CD4-positive, alpha-beta T cell treated with Interleukin-6 at 100 ng/mL for 8 hours (primary cell): ENCODE measurements around the gene MED29.

Experiments
- DNase-seq: peaks from one replicate; pipeline ENCODE4 v3.0.0-alpha.2; 2020; ENCODE audit warnings: mixed read lengths, low spot score

Gene MED29

DNA sequence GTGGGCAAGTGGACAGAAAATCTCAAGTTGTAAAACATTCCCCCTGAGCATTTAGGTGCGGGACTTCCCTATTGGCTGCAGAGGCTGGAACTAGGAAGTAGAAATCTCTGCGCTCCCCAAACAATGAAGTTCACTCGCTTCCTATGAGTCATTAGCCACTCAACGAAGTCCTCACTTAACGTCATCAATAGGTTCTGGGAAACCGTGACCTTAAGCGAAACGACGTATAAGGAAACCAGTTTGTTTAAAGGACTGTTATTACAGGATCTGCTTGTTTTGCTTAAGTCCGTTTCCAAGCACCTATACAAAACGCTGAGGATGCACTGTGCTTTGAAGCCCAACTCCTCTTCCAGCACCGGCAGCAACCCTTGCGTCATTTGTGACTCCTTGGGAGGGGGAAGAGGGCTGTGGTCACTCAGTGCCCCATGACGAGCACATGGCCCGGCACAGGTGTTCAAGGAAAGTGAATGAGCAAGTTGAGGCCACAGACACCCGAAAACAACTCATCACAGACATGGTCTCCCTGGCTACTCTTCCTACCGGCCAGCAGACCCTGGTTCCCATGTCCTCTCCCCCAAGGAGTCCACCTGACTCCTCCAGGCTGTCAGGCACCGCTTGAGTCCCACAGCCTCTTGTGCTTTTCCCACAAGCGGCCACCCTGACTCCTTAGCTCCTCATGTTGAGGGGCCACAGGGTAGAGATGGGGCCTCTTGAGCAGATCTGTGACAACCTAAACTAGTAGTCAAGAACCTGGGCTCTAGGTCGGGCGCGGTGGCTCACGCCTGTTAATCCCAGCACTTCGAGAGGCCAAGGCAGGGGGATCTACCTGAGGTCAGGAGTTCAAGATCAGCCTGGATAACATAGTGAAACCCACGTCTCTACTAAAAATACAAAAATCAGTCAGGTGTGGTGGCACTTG is 39.8 kb downstream of the MED29 start:
- peak; percentile 53 for DNase-seq

DNA sequence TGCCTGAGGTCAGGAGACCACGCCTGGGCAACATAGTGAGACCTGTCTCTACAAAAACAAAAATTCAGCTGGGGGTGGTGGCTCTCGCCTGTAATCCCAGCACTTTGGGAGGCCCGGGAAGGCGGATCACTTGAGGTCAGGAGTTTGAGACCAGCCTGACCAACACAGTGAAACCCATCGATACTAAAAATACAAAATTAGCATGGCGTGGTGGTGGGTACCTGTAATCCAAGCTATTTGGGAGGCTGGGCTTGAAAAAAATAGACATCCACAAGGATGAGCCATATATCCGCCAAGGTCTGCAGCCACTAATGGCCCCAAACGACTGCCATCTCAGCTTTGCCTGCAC is 41.5 kb downstream of the MED29 start:
- DNase-seq, result no peak

- DNase-seq, result no peak
These were observed 42.4 kb downstream of the MED29 start for GRCh38 chr19:39433480-39434079.

DNA sequence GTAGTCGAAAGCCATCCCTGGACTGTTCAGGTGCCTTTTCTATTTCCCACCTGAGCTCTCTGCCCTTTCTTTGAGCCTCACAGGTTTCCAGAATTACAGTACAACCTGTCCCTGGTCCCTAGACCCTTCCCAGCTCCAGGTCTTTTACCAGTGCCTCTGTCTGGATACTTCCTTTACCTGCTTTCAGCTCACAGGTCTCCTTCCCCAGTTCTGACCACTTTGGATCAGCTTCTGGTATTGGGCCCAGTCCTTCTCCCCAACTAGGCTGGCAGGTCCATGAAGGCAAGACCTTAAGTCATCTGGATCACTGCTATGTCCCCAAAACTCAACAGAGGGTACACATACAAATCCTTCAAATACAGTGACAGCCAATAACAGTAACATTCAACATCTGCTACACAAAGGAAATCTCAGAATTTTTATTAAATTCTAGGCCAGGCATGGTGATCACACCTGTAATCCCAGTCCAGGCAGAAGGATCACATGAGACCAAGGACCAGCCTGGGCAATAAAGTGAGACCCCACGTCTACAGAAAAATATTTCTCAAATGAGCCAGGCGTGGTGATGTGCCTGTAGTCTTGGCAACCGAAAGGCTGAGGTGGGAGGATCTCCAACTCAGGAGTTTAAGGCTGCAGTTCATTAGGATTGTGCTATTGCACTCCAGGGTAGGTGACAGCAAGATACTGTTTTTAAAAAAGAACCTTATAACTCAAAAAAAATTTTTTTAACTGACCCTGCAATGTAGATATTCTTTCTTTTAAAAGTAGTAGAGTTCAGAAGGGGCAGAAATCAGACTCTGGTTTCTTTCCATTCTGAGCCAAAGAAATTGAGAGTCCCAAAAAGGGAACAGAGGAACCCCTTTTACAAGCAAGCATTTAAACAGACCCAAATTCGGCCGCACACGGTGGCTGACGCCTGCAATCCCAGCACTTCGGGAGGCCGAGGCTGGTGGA is 43.2 kb downstream of the MED29 start:
- DNase-seq, result no peak

- peak; percentile 99 for DNase-seq
These were observed 44.5 kb downstream of the MED29 start, which contains the start of gene RPS16 for GRCh38 chr19:39435499-39436349. RPS16 (minus strand) TSS chr19:39435949; CDS start chr19:39435895, 54 bp downstream.

- no peak for DNase-seq
These were observed 45.2 kb downstream of the MED29 start for GRCh38 chr19:39436350-39436716.

DNA sequence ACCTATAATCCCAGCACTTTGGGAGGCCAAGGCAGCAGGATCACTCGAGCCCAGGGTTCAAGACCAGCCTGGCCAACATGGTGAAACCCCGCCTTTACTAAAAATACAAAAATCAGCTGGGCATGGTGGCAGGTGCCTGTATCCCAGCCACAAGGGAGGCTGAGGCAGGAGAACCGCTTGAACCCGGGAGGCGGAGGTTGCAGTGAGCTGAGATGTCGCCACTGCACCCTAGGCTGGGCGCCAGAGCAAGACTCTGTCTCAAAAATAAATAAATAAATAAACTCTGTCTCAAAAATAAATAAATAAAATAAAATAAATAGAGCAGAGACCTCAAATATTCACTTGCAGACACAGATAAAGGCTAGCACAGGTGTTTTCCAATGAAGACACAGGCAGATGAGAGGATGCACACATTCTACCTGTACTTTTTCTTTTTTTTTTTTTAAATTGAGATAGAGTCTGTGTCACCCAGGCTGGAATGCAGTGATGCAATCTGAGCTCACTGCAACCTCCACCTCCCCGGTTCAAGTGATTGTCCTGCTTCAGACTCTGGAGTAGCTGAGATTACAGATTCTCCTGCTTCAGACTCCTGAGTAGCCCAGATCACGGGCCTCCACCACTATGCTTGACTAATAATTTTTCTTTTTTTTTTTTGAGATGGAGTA is 47.2 kb downstream of the MED29 start:
- no peak for DNase-seq

DNA sequence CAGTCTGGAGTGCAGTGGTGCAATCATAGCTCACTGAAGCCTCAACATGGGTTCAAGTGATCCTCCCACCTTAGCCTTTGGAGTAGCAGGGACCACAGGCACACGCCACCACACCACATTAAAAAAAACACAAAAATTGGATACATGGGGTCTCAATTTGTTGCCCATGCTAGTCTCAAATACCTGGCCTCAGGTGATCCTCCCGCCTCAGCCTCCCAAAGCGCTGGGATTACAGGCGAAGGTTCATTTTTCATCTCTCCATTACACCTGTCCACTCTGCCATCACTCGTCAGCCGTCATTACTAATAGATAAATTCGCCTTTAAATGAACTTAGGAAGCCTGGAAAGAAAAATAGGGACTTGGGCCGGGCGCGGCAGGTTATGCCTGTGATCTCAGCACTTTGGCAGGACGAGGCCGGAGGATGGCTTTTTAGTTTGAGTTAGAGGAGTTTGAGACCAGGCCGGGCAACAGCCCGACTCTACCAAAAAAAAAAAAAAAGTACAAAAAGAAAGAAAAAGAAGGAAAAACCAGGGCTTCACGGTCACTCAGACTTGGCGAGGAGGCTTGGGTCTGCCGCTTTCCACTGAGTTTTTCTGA is 53.5 kb downstream of the MED29 start:
- DNase-seq, result no peak

- DNase-seq, result peak; percentile 98
These were observed 54.3 kb downstream of the MED29 start, which contains the start of gene SUPT5H for GRCh38 chr19:39445196-39446111. SUPT5H (plus strand) TSS chr19:39445582; CDS start chr19:39445891, 309 bp downstream.

DNA sequence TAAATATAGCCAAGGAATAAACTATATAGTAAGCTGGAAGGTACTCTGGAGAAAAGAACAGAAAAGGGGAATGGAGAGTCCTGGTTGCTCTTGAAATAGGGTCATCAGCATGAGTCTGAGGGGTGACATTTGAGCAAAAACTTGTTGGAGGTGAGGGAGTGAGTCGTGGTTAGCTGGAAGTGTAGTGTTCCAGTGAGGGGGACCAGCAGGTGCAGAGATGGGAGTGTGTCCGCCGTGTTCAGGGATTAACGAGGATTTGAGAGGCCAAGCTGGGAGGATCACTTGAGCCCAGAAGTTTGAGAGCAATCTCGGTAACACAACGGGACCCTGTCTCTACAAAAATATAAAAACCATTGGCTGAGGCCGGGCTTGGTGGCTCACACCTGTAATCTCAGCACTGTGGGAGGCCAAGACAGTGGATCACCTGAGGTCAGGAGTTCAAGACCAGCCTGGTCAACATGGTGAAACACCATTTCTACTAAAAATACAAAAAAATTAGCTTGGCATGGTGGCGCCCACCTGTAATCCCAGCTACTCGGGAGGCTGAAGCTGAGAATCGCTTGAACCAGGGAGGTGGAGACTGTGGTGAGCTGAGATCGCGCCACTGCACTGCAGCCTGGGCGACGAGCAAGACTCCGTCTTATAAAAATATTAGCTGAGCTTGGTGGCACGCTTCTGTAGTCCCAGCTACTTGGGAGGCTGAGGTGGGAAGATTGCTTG is 55.3 kb downstream of the MED29 start:
- no peak for DNase-seq

DNA sequence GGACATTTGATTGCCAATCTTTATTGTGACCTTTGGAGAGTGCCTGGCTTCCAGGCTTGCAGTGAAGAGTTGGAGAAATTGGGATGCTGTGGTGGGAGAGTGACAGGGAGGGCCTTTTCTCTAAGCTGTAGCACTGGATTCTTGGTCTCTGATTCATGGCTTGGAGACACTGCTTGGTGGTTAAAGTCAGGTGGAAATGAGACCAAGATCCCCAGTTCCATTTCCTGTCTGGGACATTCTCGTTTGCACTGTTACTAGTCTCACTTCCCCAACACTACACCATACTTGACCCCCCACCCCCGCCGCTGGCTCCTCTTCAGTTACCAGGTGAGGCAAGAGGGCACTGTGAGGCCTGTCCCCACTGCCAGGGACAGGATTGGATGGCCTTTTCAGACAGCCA is 57.1 kb downstream of the MED29 start:
- no peak for DNase-seq

GRCh38 chr19:39449116-39449797 is 58.1 kb downstream of the MED29 start:
- DNase-seq, result no peak
